ENCODE measurements around the gene TAOK3.
A peak's percentile ranks its signal among the peaks of the same experiment; 100 is the strongest.
"Not testable (repeated sequence)": the region's sequence is repeated elsewhere in the genome, so short reads cannot be mapped to it uniquely, and the experiment has no call there.

Gene TAOK3

GRCh38 chr12:118372541-118373495, at the start of gene TAOK3:
Gene TAOK3, minus strand, starts transcription at chr12:118372907. Its CDS starts 117,340 bp downstream, at chr12:118255567.
- FAIRE-seq (peak; percentile 51), DNase-seq (ENCODE audit: insufficient read length, low spot score) (peak; percentile 91)

GRCh38 chr12:118420673-118421072, 48.0 kb upstream of the TAOK3 start:
- FAIRE-seq (no peak), DNase-seq (ENCODE audit: insufficient read length, low spot score) (no peak)

GRCh38 chr12:118418385-118419057, 45.8 kb upstream of the TAOK3 start:
- FAIRE-seq (no peak), DNase-seq (ENCODE audit: insufficient read length, low spot score) (no peak)

- no peak for FAIRE-seq
Measured at GRCh38 chr12:118417942-118418341, 45.2 kb upstream of the TAOK3 start.

GRCh38 chr12:118409834-118410233, 37.1 kb upstream of the TAOK3 start:
- DNase-seq (ENCODE audit: insufficient read length, low spot score): no peak
- no peak for FAIRE-seq

More at GRCh38 chr12:118417942-118418341, 45.2 kb upstream of the TAOK3 start:
- DNase-seq (ENCODE audit: insufficient read length, low spot score): no peak

- FAIRE-seq; DNase-seq (ENCODE audit: insufficient read length, low spot score): not testable (repeated sequence)
Measured at GRCh38 chr12:118408241-118408640, 35.5 kb upstream of the TAOK3 start.

- DNase-seq (ENCODE audit: insufficient read length, low spot score) (peak; percentile 47), FAIRE-seq (peak; percentile 83)
Measured at GRCh38 chr12:118404876-118405521, 32.3 kb upstream of the TAOK3 start.

- no peak for DNase-seq (ENCODE audit: insufficient read length, low spot score)
- no peak for FAIRE-seq
Measured at GRCh38 chr12:118402251-118402650, 29.5 kb upstream of the TAOK3 start.

- no peak for FAIRE-seq
- no peak for DNase-seq (ENCODE audit: insufficient read length, low spot score)
Measured at GRCh38 chr12:118398940-118399339, 26.2 kb upstream of the TAOK3 start.

- FAIRE-seq (no peak), DNase-seq (ENCODE audit: insufficient read length, low spot score) (no peak)
Measured at GRCh38 chr12:118398524-118398923, 25.8 kb upstream of the TAOK3 start.

- DNase-seq (ENCODE audit: insufficient read length, low spot score) (no peak), FAIRE-seq (no peak)
Measured at GRCh38 chr12:118397708-118398440, 25.2 kb upstream of the TAOK3 start.

- DNase-seq (ENCODE audit: insufficient read length, low spot score): no peak
- FAIRE-seq: no peak
Measured at GRCh38 chr12:118391836-118392235, 19.1 kb upstream of the TAOK3 start.

- FAIRE-seq (no peak), DNase-seq (ENCODE audit: insufficient read length, low spot score) (no peak)
Measured at GRCh38 chr12:118391424-118391823, 18.7 kb upstream of the TAOK3 start.

- peak; percentile 60 for DNase-seq (ENCODE audit: insufficient read length, low spot score)
- FAIRE-seq: no peak
Measured at GRCh38 chr12:118377884-118378470, 5.3 kb upstream of the TAOK3 start.

- DNase-seq (ENCODE audit: insufficient read length, low spot score) (no peak), FAIRE-seq (no peak)
Measured at GRCh38 chr12:118377021-118377883, 4.5 kb upstream of the TAOK3 start.

- FAIRE-seq (peak; percentile 38), DNase-seq (ENCODE audit: insufficient read length, low spot score) (peak; percentile 72)
Measured at GRCh38 chr12:118376089-118377020, 3.6 kb upstream of the TAOK3 start, which contains the start of gene SUDS3. Gene SUDS3, plus strand, starts transcription at chr12:118376555. Its CDS starts 137 bp downstream, at chr12:118376692.

GRCh38 chr12:118375348-118375747, 2.6 kb upstream of the TAOK3 start:
- FAIRE-seq (no peak), DNase-seq (ENCODE audit: insufficient read length, low spot score) (no peak)

- FAIRE-seq: no peak
- no peak for DNase-seq (ENCODE audit: insufficient read length, low spot score)
Measured at GRCh38 chr12:118374909-118375308, 2.2 kb upstream of the TAOK3 start.

Data from HTR-8/SVneo (cell line).